HCT116 (cell line): ENCODE measurements around the gene PDCL3. TPM values are rescaled to one million over a fixed set of nuclear protein-coding genes. Genes with fewer than 3 reads are reported as not detected.

Source experiments
- ATAC-seq: fragments of 200-7000 bp; cut with Tn5 transposase; 2 replicates; pipeline ENCODE4 v1.9.1; 2020; ENCODE audit warnings: mild to moderate bottlenecking, moderate library complexity
- BruUV-seq: library from RNA; stranded (reverse); fragments of 400-500 nt; replicated peaks from 2 replicates; lab custom pipeline; 2021; lab: Mats Ljungman, UMichigan
- CTCF ChIA-PET: fragments of 300-600 bp; sonication (Branson Sonifier 250); formaldehyde crosslinking; loops from one replicate; lab custom pipeline; 2021; ENCODE audit warnings: antibody characterized with exemption; lab: Charles Lee
- POLR2A ChIA-PET: fragments of 300-600, 350-600 bp; sonication (Branson Sonifier 250); formaldehyde crosslinking; loops from one replicate; lab custom pipeline; 2021; ENCODE audit warnings: antibody characterized with exemption; lab: Charles Lee
- RAD21 ChIA-PET, 2 experiments: fragments of 300-600 bp; sonication (Branson Sonifier 250); formaldehyde crosslinking; loops; one replicate each; lab custom pipeline; 2023; ENCODE audit warnings: low total read pairs in 2 of 2; ENCODE audit not compliant: uncharacterized antibody in 2 of 2, unreplicated experiment in 2 of 2, low non-redundant PET in 1 of 2; lab: Charles Lee
- DNase-seq: peaks from one replicate; pipeline ENCODE4 v3.0.0-alpha.2; 2010; ENCODE audit warnings: low read depth, low spot score
- H2AFZ ChIP-seq: fragments of 200-600 bp; shearing (Covaris generic), sonication (generic); 2 replicates; pipeline ENCODE4 v1.6.1; 2017; ENCODE audit warnings: low read depth, mixed run types, mixed read lengths, antibody characterized with exemption, low read length; ENCODE audit not compliant: poor library complexity, severe bottlenecking
- H3K27ac ChIP-seq: 2 replicates; pipeline ENCODE4 v1.5.1; 2012; ENCODE audit warnings: low read depth, low read length
- H3K27me3 ChIP-seq: fragments of 200-600 bp; sonication (generic); 2 replicates; pipeline ENCODE4 v1.6.1; 2016; ENCODE audit warnings: mixed run types, low read length, mixed read lengths; ENCODE audit not compliant: insufficient read depth
- H3K36me3 ChIP-seq, 2 experiments: fragments of 200-500 bp in 1 of 2; fragments of 200-600 bp in 1 of 2; sonication (Bioruptor generic) in 1 of 2; sonication (generic) in 1 of 2; 2 replicates each; pipeline versions ENCODE4 v1.5.1 to v1.6.1; 2014 to 2016; ENCODE audit warnings: low read length in 2 of 2, inconsistent platforms in 1 of 2, mixed read lengths in 1 of 2, mixed run types in 1 of 2; ENCODE audit not compliant: insufficient read depth in 2 of 2, control insufficient read depth in 1 of 2
- H3K4me1 ChIP-seq, 2 experiments: fragments of 200-600 bp in 1 of 2; sonication (generic) in 1 of 2; 2 replicates each; pipeline versions ENCODE4 v1.5.1 to v1.6.1; 2012 to 2017; ENCODE audit warnings: low read length in 2 of 2, inconsistent platforms in 1 of 2, mild to moderate bottlenecking in 1 of 2, mixed read lengths in 1 of 2, mixed run types in 1 of 2, moderate library complexity in 1 of 2; ENCODE audit not compliant: insufficient read depth in 2 of 2, control insufficient read depth in 1 of 2
- H3K4me2 ChIP-seq: fragments of 200-600 bp; sonication (generic); 2 replicates; pipeline ENCODE4 v1.6.1; 2017; ENCODE audit warnings: mixed run types, low read length, mixed read lengths
- H3K4me3 ChIP-seq, 2 experiments: fragments of 200-600 bp in 1 of 2; sonication (generic) in 1 of 2; replicated peaks in 1 of 2; 2 replicates each; pipeline ENCODE4 v1.5.1; 2011 to 2016; ENCODE audit warnings: low read length in 2 of 2, control low read depth in 1 of 2, low read depth in 1 of 2, mild to moderate bottlenecking in 1 of 2, mixed read lengths in 1 of 2, mixed run types in 1 of 2
- H3K79me2 ChIP-seq: fragments of 200-600 bp; sonication (generic); 2 replicates; pipeline ENCODE4 v1.6.1; 2017; ENCODE audit warnings: mild to moderate bottlenecking, mixed run types, low read length, moderate library complexity, mixed read lengths; ENCODE audit not compliant: insufficient read depth
- H3K9ac ChIP-seq: fragments of 200-600 bp; sonication (generic); 2 replicates; pipeline ENCODE4 v1.6.1; 2016; ENCODE audit warnings: low read length, mixed read lengths
- H3K9me2 ChIP-seq: fragments of 200-600 bp; sonication (generic), shearing (Covaris generic); 2 replicates; pipeline ENCODE4 v1.6.1; 2017; ENCODE audit warnings: mixed run types, mild to moderate bottlenecking, moderate library complexity; ENCODE audit not compliant: insufficient read depth
- H3K9me3 ChIP-seq, 2 experiments: fragments of 200-500 bp in 1 of 2; fragments of 200-600 bp in 1 of 2; sonication (Bioruptor generic) in 1 of 2; sonication (generic) in 1 of 2; 2 replicates each; pipeline ENCODE4 v1.6.1; 2014 to 2017; ENCODE audit warnings: low read length in 2 of 2, mixed read lengths in 2 of 2, inconsistent platforms in 1 of 2, low read depth in 1 of 2, mild to moderate bottlenecking in 1 of 2, mixed run types in 1 of 2, moderate library complexity in 1 of 2; ENCODE audit not compliant: control insufficient read depth in 1 of 2, insufficient read depth in 1 of 2
- H4K20me1 ChIP-seq: fragments of 200-600 bp; sonication (generic), shearing (Covaris generic); 2 replicates; pipeline ENCODE4 v1.6.1; 2017; ENCODE audit warnings: mixed run types, mild to moderate bottlenecking, moderate library complexity; ENCODE audit not compliant: insufficient read depth
- ATF3 ChIP-seq: IDR thresholded peaks from 2 replicates; pipeline ENCODE4 v1.6.1; 2012
- CBX3 ChIP-seq: IDR thresholded peaks from 2 replicates; pipeline ENCODE4 v1.6.1; 2012; ENCODE audit warnings: low read depth
- CEBPB ChIP-seq: IDR thresholded peaks from 2 replicates; pipeline ENCODE4 v1.6.1; 2012; ENCODE audit warnings: low read depth
- ELF1 ChIP-seq: IDR thresholded peaks from 2 replicates; pipeline ENCODE4 v1.6.1; 2012; ENCODE audit warnings: low read depth, borderline replicate concordance
- EZH2 ChIP-seq: fragments of 200-600 bp; sonication (generic); IDR thresholded peaks from 2 replicates; pipeline ENCODE4 v1.6.1; 2017; ENCODE audit warnings: antibody characterized with exemption, mixed run types
- EZH2phosphoT487 ChIP-seq: fragments of 200-600 bp; IDR thresholded peaks from 2 replicates; pipeline ENCODE4 v1.6.1; 2018; ENCODE audit warnings: antibody characterized with exemption, borderline replicate concordance
- FOSL1 ChIP-seq: IDR thresholded peaks from 2 replicates; pipeline ENCODE4 v1.6.1; 2012; ENCODE audit warnings: low read depth
- JUND ChIP-seq: IDR thresholded peaks from 2 replicates; pipeline ENCODE4 v1.6.1; 2012
- MAX ChIP-seq: IDR thresholded peaks from 2 replicates; pipeline ENCODE4 v1.6.1; 2012
- RAD21 ChIP-seq: IDR thresholded peaks from 2 replicates; pipeline ENCODE4 v1.6.1; 2012; ENCODE audit warnings: low read depth, mild to moderate bottlenecking
- SIN3A ChIP-seq: IDR thresholded peaks from 2 replicates; pipeline ENCODE4 v1.6.1; 2012; ENCODE audit warnings: low read depth
- SRF ChIP-seq: IDR thresholded peaks from 2 replicates; pipeline ENCODE4 v1.6.1; 2012; ENCODE audit warnings: low read depth
- ZFX ChIP-seq: fragments of 450-650 bp; IDR thresholded peaks from 2 replicates; pipeline ENCODE4 v1.6.1; 2017
- ZNF274 ChIP-seq: fragments of 200-500 bp; sonication (Bioruptor generic); IDR thresholded peaks from 2 replicates; pipeline ENCODE4 v1.6.1; 2014; ENCODE audit warnings: mild to moderate bottlenecking, low read depth, low read length, inconsistent platforms
- intact Hi-C: fragments of 100-400 bp; cut with micrococcal nuclease; formaldehyde crosslinking; loops from 2 replicates; pipeline ENCODE4 v1.10.0; 2022
- total RNA-seq: library from RNA; stranded (reverse); gene quantifications from one replicate; pipeline ENCODE4 v1.2.1, GENCODE V29; 2021; ENCODE audit not compliant: unreplicated experiment
- TF ChIP-seq, protein P1 (sequence below): IDR thresholded peaks from 2 replicates; pipeline ENCODE4 v1.6.1; 2011; ENCODE audit warnings: mild to moderate bottlenecking, low read length, moderate library complexity; ENCODE audit not compliant: insufficient replicate concordance; ENCODE audit errors: extremely low read depth
- TF ChIP-seq, protein P2 (sequence below), 3 experiments: fragments of 200-600 bp in 1 of 3; sonication (generic) in 1 of 3; IDR thresholded peaks in 2 of 3; conservative IDR thresholded peaks in 1 of 3; 2 replicates each; pipeline ENCODE4 v1.5.1; 2012 to 2017; ENCODE audit warnings: low read depth in 2 of 3, low read length in 2 of 3, antibody characterized with exemption in 1 of 3, borderline replicate concordance in 1 of 3, control low read depth in 1 of 3, mild to moderate bottlenecking in 1 of 3, mixed read lengths in 1 of 3, mixed run types in 1 of 3, moderate library complexity in 1 of 3; ENCODE audit not compliant: insufficient read depth in 1 of 3

Gene PDCL3
- total RNA-seq, 1 experiment from 2014 or later: 26.3 TPM

GRCh38 chr2:100584816-100585215, 22.0 kb downstream of the PDCL3 start:
- no TSS peak for BruUV-seq
- TF ChIP-seq CEBPB (no peak), ATF3 (no peak), EZH2phosphoT487 (no peak), SIN3A (no peak), SRF (no peak), CBX3 (no peak), ZNF274 (no peak), FOSL1 (no peak), ELF1 (no peak)
- H3K36me3 ChIP-seq: no peaks in the 10 kb centered on the region
- no peak overlapping the region for H3K4me2 ChIP-seq
- H3K27me3 ChIP-seq: no peaks in the 10 kb centered on the region
- DNase-seq (no peak), ATAC-seq (no peak)
- no peaks in the 10 kb centered on the region for H4K20me1 ChIP-seq
- no peak overlapping the region for H3K27ac ChIP-seq
- CTCF ChIA-PET: no interaction called here
- no peaks in the 10 kb centered on the region for H3K79me2 ChIP-seq
- RAD21 ChIA-PET: no interaction called here
- H3K9me3 ChIP-seq: no peaks in the 10 kb centered on the region
- H2AFZ ChIP-seq: no peak overlapping the region
- H3K4me3 ChIP-seq: no peak overlapping the region
- H3K9me2 ChIP-seq: no peaks in the 10 kb centered on the region
- H3K9ac ChIP-seq: no peak overlapping the region
- POLR2A ChIA-PET: no interaction called here
- peaks cover 5 to 13% of the 10 kb centered on the region in 2 experiments; a peak in 3 of 4 replicates for H3K4me1 ChIP-seq
- intact Hi-C loops: no loop called here

DNA sequence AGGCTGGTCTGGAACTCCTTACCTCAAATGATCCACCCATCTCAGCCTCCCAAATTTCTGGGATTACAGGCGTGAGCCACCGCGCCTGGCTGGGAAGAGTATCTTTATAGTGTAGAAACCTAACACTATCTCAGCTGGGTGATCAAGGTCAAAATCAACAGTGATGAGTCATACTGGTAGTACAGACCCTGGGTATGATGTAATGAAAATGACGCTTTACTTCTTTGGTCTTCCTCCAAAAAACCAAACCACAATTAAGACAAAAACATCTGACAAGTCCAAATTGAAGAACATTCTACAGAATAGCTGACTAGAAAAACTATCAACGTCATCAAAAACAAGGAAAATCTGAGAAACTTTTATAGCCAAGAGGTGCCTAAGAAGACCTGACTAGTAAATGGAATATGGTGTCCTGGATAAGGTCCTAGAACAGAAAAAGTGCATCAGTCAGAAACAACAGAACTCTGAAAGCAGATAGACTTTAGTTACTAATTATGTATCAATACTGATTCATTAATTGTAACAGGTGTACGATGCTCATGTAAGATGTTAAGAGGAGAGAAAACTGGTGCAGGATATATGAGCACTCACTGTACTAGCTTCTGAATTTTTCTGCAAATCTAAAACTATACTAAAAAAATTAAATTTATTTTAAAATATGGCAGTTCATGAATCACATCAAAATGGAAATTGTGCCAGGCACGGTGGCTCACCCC, 25.4 kb downstream of the PDCL3 start:
- Histone ChIP-seq H3K27ac (no peak overlapping the region), H3K79me2 (no peaks in the 10 kb centered on the region), H4K20me1 (no peaks in the 10 kb centered on the region), H3K9me2 (no peaks in the 10 kb centered on the region), H3K9ac (no peak overlapping the region), H3K4me1 (peaks cover 5% of the 10 kb centered on the region in 2 experiments; a peak in 2 of 4 replicates), H3K4me3 (no peak overlapping the region), H2AFZ (no peak overlapping the region), H3K4me2 (no peak overlapping the region), H3K36me3 (no peaks in the 10 kb centered on the region), H3K9me3 (no peaks in the 10 kb centered on the region), H3K27me3 (no peaks in the 10 kb centered on the region)
- DNase-seq (no peak), ATAC-seq (no peak)
- intact Hi-C loops: no loop called here
- RAD21 ChIA-PET: no interaction called here
- CTCF ChIA-PET: no interaction called here
- no TSS peak for BruUV-seq
- POLR2A ChIA-PET: no interaction called here
- no peak for TF ChIP-seq ATF3
- no peak for TF ChIP-seq EZH2
- 0 out of 2 replicates have a peak, but pooled peaks have one; percentile 23 for TF ChIP-seq JUND
- TF ChIP-seq MAX: no peak
- TF ChIP-seq, protein P1, sequence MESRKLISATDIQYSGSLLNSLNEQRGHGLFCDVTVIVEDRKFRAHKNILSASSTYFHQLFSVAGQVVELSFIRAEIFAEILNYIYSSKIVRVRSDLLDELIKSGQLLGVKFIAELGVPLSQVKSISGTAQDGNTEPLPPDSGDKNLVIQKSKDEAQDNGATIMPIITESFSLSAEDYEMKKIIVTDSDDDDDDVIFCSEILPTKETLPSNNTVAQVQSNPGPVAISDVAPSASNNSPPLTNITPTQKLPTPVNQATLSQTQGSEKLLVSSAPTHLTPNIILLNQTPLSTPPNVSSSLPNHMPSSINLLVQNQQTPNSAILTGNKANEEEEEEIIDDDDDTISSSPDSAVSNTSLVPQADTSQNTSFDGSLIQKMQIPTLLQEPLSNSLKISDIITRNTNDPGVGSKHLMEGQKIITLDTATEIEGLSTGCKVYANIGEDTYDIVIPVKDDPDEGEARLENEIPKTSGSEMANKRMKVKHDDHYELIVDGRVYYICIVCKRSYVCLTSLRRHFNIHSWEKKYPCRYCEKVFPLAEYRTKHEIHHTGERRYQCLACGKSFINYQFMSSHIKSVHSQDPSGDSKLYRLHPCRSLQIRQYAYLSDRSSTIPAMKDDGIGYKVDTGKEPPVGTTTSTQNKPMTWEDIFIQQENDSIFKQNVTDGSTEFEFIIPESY: no peak
- no peak for TF ChIP-seq RAD21
- TF ChIP-seq, protein P2, sequence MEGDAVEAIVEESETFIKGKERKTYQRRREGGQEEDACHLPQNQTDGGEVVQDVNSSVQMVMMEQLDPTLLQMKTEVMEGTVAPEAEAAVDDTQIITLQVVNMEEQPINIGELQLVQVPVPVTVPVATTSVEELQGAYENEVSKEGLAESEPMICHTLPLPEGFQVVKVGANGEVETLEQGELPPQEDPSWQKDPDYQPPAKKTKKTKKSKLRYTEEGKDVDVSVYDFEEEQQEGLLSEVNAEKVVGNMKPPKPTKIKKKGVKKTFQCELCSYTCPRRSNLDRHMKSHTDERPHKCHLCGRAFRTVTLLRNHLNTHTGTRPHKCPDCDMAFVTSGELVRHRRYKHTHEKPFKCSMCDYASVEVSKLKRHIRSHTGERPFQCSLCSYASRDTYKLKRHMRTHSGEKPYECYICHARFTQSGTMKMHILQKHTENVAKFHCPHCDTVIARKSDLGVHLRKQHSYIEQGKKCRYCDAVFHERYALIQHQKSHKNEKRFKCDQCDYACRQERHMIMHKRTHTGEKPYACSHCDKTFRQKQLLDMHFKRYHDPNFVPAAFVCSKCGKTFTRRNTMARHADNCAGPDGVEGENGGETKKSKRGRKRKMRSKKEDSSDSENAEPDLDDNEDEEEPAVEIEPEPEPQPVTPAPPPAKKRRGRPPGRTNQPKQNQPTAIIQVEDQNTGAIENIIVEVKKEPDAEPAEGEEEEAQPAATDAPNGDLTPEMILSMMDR (IDR thresholded peaks at IDR 0.05 in 2 of 3, conservative IDR thresholded peaks at IDR 0.05 in 1 of 3; ENCODE audit: borderline replicate concordance in 1 of 3, insufficient read depth in 1 of 3, low read depth in 2 of 3, low read length in 2 of 3): no peak
- no peak for TF ChIP-seq ZFX
